Ramos (cell line): ENCODE data around the gene COL6A1.

ENCODE experiments used
- in situ Hi-C: fragments of 300-500 bp; cut with MboI; formaldehyde crosslinking; loops from one replicate; pipeline ENCODE4 v1.14.3; 2022; ENCODE audit warnings: low sequenced_read_pairs; ENCODE audit not compliant: unreplicated experiment

Gene COL6A1

DNA sequence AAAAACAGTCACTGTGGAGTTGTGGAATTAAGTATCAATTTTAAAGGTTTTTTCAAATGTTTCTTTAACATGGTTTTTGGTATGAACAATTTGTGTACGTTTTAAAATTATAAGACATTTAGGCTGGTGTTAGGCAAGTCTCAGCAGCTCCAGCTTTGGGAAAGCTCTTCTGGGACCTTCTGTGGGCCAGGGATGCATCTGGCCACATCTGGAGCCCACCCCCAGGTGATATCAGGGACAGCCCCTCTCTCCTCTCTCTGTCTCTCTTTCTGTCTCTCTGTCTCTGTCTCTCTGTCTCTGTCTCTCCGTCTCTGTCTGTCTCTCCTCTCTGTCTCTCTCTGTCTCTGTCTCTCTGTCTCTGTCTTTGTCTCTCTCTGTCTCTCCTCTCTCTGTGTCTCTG is 1.3 kb upstream of the COL6A1 start:
- in situ Hi-C loops: no loop called here

DNA sequence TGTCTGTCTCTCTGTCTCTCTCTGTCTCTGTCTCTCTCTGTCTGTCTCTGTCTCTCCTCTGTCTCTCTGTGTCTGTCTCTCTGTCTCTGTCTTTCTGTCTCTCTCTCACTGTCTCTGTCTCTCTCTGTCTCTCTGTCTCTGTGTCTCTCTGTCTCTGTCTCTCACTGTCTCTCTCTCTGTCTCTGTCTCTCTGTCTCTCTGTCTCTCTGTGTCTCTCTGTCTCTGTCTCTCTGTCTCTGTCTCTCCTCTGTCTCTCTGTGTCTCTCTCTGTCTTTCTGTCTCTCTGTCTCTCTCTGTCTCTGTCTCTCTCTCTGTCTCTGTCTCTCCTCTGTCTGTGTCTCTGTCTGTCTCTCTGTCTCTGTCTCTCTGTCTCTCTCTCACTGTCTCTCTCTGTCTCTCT is 873 bp upstream of the COL6A1 start:
- in situ Hi-C loops: no loop called here

DNA sequence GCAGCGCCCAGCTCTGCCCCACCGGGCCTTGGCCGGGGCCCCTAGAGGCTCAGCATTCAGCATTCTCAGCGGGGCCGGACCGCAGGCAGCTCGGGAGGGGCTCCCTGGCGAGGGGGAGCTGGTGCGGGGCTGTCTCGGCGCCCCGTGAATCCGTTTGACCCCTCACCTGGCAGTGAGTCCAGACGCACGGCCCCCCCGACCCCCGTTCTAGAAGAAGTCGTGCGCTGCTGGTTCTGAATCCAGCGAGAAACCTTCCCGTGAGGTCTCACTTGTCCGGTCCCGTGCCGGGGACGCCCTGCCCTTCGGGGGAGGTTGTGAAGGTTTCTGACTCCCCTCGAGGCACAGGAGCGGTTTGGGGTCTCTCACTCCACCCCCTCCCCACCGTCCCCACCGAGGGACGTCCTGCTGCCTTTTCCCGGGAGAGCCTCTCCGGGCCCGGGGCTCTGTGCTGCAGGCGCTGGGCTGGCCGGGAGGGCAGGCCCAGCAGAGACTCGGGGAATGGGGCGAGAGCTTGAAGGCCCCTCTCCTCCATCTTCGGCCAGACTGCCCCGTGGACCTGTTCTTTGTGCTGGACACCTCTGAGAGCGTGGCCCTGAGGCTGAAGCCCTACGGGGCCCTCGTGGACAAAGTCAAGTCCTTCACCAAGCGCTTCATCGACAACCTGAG is 655 bp downstream of the COL6A1 start:
- in situ Hi-C loops: no loop called here

DNA sequence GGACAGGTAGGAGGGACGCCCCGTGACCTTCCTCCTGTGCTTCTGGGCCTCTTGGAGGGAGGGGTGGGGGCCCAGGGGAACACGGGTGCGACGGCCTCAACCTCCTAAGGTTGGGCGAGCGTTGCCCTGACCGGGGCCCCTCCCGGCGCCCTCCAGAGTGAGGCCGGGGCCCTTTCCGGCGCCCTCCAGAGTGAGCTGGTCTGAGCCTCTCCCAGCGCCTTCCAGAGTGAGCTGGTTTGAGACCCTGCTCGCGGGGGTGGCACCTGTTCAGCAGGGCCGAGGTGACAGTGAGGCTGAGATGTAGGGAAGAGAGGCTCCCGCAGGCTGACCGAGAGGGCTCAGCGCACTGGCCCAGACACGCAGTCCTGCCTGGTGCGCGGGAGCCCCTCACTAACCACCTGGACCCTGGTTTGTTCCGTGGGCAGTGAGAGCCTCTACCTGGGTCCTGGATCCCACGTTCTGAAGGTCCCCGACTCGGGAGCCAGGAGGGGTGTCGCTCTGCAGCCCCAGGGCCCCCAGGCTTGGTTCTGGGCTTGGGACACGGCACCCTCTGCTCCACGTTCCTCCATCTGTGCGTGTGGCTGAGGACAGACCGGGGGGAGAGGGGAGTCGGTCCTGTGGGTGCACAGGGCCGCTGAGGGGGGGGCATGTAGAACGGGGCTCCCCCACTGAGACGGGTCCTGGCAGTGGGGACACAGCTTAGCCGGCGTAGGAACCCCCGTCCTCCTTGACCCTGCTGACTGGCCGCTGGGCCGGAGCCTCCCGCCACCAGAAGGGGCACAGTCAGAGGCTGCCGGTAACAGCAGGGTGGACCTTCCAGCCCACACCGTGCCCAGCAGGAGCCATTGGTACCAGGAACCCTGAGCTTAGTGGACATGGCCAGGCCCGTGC is 1.4 kb downstream of the COL6A1 start:
- in situ Hi-C loops: no loop called here

DNA sequence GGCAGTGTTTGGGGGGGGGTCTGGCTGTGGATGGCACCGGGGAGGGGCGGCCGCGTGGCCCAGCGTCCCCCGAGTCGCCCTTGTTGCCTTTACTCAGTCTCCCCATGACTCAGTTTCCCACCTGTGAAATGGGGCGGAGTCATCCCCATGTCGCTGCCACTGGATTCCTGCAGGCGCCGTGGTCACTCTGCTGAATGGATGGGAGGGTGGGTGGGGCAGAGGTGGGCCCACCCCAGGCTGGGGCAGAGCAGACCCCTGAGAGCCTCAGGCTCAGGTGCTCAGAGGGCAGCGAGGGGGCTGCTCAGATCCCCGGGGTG is 2.0 kb downstream of the COL6A1 start:
- in situ Hi-C loops: no loop called here

DNA sequence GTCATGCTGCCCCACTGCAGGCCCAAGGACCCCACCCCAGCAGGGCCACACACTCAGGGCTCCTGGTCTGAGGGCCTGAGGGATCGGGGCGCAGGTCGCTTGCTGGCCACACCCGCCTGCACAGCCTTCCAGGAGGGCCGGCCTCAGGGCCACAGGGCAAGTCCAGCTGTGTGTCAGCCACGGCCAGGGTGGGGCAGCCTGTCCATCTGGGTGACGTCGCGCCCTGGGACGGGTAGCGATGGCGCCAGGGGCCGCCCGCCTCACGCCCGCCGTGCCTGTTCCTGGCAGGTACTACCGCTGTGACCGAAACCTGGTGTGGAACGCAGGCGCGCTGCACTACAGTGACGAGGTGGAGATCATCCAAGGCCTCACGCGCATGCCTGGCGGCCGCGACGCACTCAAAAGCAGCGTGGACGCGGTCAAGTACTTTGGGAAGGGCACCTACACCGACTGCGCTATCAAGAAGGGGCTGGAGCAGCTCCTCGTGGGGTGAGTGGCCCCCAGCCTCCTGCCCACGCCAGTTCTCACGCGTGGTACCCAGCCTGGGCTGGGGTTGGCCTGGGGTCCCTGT is 2.5 kb downstream of the COL6A1 start:
- in situ Hi-C loops: no loop called here

DNA sequence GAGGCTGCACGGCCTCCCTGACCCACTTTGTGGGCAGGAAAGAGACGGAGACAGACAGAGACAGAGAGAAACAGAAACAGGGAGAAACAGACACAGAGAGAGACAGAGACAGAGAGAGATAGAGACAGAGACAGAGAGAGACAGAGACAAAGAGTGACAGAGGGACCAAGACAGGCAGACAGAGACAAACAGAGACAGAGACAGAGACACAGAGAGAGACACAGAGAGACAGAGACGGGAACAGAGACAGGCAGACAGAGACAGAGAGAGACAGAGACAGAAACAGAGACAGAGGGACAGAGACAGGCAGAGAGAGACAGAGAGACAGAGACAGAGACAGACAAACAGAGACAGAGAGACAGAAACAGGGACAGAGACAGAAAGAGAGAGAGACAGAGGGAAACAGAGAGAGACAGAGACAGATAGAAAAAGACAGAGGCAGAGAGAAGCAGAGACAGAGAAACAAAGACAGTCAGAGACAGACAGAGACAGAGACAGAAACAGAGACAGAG is 3.1 kb downstream of the COL6A1 start:
- in situ Hi-C loops: no loop called here

DNA sequence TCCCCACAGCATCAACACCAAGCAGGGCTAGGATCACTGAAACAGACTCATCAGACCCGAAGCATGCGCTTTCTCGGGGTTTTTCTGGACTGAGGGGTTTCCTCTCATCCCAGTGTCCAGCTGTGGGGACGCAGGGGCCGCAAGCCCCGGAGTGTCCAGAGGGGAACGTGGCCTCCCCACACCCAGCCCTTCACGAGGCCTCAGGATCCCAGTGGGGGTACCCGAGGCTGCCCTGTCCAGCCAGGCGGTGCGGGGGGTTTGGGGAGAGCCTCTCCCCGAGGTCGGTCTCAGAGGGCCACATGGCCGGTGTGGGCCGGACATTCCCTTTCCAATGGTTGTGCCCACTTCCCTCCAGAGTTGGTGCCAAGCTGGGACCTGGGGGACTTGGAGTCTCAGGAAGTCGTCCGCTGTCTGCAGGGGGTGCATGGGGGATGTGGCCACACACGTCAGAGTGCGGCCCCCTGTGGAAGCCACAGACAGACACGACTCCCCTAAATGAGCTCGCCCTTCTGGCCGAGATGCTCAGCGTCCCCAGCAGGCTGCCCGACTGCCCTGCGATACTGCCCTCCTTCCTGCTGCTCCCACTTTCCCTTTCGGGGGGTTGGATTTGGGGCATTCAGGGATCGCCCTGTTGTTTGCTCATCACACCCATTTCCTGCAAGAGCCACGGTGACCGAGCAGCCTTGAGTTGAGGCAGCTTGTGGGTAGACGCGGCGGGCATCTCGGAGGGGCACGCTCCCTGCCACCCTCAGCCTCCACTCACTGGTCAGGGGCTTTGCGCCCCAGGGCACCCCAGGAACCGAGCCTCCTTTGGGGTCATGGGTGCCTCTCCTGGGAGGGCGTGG is 4.1 kb downstream of the COL6A1 start:
- in situ Hi-C loops: no loop called here

DNA sequence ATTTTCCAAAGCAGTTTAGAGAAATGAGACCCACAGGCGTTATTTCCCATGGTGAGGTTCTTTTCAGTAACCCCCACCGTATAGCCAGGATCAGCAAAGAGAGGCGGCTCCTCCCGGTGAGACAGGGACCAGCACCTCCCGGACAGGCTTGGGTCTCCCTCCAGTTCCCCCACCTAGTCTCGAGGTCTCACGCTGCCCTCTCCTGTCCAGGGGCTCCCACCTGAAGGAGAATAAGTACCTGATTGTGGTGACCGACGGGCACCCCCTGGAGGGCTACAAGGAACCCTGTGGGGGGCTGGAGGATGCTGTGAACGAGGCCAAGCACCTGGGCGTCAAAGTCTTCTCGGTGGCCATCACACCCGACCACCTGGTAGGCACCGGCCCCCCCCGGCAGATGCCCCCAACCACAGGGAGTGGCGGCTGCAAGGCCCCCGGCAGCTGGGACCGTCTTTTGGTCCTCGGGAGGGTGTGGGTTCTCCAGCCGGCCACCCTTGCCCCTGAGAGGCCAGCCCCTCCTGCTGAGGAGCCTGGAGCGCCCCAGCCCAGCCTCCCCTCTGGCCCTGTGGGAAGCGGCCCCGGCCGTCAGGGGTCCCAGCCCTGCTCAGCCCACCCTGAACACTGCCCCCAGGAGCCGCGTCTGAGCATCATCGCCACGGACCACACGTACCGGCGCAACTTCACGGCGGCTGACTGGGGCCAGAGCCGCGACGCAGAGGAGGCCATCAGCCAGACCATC is 4.9 kb downstream of the COL6A1 start:
- in situ Hi-C loops: no loop called here

DNA sequence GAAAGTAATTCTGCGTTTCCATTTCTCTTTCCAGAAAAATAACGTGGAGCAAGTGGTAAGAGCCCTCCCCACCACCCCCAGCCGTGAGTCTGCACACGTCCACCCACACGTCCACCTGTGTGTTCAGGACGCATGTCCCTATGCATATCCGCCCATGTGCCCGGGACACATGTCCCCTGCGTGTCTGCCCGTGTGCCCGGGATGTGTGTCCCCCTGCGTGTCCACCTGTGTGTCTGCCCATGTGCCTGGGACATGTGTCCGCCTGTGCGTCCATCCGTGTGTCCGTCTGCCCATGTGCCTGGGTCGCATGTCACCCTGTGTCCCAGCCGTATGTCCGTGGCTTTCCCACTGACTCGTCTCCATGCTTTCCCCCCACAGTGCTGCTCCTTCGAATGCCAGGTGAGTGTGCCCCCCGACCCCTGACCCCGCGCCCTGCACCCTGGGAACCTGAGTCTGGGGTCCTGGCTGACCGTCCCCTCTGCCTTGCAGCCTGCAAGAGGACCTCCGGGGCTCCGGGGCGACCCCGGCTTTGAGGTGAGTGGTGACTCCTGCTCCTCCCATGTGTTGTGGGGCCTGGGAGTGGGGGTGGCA is 5.6 kb downstream of the COL6A1 start:
- in situ Hi-C loops: no loop called here

DNA sequence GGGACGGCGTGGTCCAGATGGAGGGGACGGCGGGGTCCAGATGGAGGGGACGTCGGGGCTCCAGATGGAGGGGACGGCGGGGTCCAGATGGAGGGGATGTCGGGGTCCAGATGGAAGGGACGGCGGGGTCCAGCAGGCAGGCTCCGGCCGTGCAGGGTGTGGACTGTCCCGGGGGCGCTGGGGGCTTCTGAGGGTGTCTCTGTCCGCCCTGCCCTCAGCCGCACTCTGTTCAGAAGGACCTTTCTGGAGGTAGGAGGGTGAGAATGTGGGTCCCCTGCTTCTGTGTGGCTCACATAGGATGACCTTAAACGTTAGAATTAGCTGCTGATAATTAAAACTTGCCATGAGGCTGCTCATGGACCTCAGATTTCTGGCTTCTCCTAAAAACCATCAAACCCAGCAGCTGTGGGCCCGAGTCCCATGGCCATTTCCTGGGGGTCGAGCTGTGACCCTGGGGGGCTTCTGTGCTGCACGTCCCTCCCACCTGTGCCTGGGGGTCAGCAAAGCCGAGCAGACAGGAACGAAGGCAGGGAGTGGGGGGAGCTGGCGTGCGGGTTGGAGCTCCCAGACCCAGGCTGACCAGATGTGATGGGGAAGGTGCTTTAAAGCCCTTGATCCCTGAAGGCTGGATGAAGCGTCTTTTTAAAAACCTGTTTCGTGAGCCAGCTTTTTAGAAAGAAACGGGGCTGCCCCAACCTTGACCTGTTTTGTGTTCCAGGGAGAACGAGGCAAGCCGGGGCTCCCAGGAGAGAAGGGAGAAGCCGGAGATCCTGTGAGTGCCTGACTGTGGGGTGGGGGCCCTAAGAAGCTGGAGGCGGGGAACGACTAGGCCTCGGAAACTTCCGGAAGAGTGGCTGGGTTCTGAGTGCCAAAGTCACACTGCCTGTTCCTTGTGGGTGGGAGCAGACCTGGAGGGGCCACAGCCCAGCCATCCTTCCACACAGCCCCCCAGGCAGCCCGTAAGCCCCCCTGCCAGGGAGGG is 7.1 kb downstream of the COL6A1 start:
- in situ Hi-C loops: no loop called here

DNA sequence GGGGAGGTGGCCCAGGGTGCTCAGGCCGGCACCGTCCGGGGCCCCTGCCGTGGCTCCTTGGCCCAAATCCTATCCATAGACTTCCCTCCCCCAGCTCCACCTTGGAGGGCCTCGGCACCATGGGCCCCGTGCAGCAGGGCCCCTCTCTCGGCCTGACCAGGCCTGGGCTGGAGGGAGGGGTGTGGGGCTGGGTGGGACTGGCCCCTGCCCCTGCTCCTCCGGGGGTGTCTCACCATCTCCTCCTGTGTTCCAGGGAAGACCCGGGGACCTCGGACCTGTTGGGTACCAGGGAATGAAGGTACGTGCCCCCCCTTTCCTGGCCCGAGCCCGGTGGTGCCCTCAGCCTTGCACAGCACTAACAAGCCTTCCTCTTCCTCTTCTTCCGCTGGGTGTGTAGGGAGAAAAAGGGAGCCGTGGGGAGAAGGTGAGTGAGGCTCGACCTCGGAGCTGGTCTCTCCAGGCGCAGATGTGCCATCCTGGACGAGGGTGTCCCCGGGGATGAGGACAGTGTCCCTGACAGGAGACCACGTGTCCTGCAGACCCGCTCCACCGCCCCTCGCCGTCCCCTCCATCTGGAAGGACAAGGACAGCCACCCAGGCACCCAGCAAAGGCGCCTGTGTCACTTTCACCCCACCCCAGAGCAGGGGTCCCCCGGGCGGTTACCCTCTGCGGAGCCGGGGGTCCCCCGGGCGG is 7.9 kb downstream of the COL6A1 start:
- in situ Hi-C loops: no loop called here

DNA sequence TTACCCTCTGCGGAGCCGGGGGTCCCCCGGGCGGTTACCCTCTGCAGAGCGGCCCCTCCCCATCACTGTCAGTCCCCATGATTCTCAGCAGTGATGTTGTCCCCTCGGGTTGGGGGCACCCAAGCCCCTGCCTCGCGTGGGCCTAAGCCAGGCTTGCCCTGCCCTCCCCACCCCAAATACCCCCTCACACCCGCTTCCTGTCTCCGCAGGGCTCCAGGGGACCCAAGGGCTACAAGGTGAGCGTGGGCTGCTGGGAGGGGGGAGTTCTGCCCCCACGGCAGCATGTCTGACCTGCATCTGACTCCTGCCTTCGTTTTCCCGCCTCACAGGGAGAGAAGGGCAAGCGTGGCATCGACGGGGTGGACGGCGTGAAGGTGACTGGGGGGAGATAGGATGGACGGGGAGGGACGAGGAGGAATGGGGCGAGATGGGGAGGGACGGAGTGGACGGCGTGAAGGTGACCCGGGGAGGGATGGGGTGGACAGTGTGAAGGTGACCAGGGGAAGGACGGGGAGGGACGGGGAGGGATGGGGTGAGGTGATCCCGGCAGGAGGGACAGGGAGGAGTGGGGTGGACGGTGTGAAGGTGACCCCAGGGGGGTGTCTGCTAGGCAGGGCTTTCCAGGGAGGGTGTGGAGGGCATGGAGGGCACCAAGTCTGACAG is 8.6 kb downstream of the COL6A1 start:
- in situ Hi-C loops: no loop called here

DNA sequence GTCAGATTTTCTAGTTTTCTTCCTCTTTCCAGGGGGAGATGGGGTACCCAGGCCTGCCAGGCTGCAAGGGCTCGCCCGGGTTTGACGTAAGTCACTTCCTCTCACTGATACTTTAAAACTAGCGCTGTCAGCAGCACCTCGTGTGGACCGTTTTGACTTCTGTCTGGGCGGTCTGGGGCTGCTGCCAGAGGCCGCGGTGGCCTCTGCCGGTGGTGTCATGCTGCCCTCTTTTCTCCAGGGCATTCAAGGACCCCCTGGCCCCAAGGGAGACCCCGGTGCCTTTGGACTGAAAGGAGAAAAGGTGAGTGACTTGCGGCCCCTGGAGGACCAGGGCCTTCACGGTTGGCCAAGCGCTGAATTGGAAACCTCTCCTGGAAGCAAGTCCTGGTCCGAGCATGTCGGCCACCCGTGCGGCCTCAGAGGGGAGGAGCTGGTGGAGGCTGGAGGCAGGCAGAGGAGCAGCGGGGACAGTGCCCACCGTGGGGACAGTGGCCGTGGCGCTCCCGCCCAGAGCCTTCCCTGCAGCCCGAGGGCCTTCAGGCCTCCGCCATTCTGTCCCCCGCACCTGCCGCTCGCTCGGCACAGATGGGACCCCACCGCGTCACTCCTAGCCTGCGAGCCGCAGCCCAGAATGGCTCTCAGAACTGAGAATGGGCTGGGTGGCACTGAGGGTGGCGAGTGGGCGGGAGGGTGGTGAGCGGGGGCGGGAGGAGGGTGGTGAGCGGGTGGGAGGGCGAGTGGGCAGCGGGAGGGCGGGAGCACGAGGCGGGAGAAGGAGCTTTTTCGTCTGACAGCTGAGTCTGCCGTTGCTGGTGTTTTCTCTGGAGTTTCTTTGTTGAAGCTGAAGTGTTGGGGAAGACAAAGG is 9.4 kb downstream of the COL6A1 start:
- in situ Hi-C loops: no loop called here

DNA sequence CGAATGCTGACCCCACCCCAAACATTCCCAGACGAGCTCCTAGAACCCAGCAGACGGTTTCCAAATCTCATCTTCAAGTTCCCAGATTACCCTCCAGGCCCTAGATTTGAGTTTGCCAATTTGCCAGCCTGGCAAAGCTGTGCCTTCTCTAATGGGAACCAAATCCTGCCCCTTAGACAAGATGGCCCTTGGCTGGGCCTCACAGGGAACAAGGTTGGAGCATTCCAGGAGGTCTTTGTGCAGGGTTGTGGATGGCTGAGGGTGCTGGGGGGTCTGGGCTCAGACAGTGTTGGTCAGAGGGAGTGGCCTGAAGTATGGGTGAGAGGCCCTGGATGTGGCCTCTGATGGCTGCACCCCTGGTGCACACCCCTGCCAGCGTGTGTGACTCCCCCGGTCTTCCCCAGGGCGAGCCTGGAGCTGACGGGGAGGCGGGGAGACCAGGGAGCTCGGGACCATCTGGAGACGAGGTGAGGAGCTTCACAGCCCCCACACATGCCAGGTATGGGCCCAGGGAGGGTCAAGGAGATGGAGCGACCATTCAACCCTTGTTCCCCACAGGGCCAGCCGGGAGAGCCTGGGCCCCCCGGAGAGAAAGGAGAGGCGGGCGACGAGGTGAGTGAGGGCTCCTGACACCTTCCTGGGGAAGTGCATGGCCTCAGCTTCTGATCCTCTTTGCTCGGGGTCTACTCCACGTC is 10.2 kb downstream of the COL6A1 start:
- in situ Hi-C loops: no loop called here
